ENCODE results near the gene ACOX1.
A peak's percentile ranks its signal among the peaks of the same experiment; 100 is the strongest.
"Not testable (repeated sequence)": the region's sequence is repeated elsewhere in the genome, so short reads cannot be mapped to it uniquely, and the experiment has no call there.

ACOX1 gene

DNA sequence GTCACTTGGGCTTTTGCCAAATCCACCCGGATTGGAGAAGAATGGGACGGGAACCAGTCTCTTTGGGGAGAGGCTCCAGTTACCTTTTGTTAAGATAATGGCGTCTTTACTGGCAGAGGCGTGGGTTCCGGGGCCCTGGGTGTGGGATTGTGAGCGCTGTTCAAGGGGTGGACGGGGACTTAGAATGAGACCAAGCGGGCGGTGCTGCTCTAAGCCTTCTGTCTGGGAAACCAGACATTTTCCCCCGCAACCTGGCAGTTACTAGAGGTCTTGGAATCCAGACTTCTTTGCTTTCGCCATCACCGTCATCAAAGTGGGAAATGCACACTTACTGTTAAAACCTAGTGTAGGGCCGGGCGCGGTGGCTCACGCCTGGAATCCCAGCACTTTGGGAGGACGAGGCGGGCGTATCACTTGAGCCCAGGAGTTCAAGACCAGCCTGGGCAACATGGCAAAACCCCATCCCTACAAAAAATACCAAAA, 780 bp upstream of the ACOX1 start:
- DNase-seq, result no peak

GRCh38 chr17:75976175-75976848, 2.7 kb downstream of the ACOX1 start:
- DNase-seq, result no peak

- no peak for DNase-seq
Measured at GRCh38 chr17:75975757-75976174, 3.2 kb downstream of the ACOX1 start.

DNA sequence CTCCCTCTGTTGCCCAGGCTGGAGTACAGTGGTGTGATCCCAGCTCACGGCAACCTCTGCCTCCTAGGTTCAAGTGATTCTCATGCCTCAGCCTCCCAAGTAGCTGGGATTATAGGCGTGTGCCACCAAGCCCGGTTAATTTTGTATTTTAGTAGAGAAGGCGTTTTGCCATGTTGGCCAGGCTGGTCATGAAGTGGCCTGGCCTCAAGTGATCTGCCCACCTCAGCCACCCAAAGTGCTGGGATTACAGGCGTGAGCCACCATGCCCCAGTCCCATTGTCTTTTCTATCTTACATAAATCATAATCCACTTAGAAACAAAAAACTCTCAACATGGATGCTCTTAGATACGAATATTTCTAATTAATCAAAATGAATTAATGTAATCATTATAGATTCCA, 3.8 kb downstream of the ACOX1 start:
- not testable (repeated sequence) for DNase-seq

- DNase-seq, result no peak
Measured at GRCh38 chr17:75970626-75971025, 8.3 kb downstream of the ACOX1 start.

- DNase-seq, result no peak
Measured at GRCh38 chr17:75970011-75970523, 8.9 kb downstream of the ACOX1 start.

DNA sequence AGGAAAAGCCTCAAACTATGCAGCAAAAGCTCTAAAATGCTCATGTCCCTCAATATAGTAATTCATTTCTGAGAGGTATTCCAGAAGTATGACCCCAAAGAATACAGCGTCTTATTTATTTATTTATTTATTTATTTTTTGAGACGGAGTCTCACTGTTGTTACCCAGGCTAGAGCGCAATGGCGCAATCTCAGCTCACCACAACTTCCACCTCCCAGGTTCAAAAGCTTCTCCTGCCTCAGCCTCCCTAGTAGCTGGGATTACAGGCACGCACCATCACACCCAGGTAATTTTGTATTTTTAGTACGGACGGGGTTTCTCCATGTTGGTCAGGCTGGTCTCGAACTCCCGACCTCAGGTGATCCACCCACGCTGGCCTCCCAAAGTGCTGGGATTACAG, 9.9 kb downstream of the ACOX1 start:
- not testable (repeated sequence) for DNase-seq

DNA sequence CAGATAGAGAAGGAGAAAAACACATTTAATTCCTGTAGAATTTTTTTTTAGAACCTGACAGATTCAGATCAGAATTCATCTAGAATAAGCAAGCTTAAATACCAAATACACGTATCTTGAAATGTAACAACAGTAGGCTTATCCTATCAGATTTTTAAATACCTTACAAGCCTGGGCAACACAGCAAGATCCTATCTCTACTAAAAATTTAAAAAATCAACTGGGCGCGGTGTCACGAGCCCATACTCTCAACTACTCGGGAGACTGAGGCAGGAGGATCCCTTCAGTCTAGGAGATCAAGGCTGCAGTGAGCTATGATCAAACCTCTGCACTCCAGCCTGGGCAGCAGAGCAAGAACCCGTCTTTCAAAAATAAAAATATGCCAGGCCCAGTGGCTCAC, 13.5 kb downstream of the ACOX1 start:
- DNase-seq, result no peak

GRCh38 chr17:75959839-75960511, 19.0 kb downstream of the ACOX1 start:
- no peak for DNase-seq

DNA sequence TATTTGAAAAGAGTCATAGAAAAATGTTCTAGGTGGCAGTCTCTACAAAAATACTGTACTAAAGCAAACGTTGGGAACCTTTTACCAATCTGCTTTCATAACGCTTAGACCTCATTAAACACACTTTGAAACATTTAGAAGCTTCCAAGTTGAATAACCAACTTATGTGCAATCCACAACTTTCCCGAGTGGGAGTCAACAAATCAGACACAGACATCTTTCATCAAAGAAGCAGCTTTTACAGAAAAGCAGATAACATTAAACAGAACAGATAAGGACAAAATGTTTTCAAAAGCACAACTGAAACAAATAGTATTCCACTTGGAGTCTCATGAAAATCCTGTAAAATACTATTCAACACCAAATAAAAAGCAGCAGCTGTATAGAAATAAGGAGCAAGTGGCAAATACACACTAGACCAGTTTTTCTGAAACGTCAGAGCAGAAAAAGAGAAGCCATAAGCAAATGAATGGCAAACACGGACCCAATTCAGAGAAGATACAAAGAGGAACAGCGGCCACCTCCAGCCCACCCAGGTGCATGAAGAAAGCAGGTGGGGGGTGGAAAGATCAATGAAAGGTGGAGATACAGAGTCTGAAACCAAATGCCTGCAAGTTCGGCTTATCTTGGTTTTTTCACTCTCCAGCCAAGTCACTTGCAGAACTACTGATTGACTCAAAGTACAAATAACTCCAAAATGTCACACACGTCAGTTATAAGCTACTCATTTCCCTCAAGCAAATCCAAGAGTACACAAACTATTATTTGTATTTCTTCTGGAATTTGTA, 19.7 kb downstream of the ACOX1 start:
- DNase-seq, result no peak

- no peak for DNase-seq
Measured at GRCh38 chr17:75950855-75951554, 28.0 kb downstream of the ACOX1 start.

DNA sequence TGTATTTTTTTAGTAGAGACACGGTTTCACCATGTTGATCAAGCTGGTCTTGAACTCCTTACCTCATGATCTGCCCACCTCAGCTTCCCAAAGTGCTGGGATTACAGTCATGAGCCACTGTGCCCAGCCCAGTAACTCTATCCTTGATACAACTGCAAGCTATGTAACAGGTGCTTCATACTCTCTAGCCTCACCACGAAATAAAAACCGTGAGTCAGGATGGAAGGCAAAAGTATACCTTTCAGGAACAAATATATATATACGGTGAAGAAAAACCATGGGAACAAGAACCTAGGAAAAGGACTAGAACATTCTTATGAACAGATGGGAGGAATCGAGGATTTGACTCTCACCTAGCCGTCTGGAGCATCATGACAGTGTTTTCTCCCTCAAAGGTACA, 28.5 kb downstream of the ACOX1 start:
- DNase-seq, result no peak

- DNase-seq, result no peak
Measured at GRCh38 chr17:75945211-75945610, 33.8 kb downstream of the ACOX1 start.

- no peak for DNase-seq
Measured at GRCh38 chr17:75943491-75943890, 35.5 kb downstream of the ACOX1 start.

- DNase-seq, result no peak
Measured at GRCh38 chr17:75942473-75942872, 36.5 kb downstream of the ACOX1 start.

DNA sequence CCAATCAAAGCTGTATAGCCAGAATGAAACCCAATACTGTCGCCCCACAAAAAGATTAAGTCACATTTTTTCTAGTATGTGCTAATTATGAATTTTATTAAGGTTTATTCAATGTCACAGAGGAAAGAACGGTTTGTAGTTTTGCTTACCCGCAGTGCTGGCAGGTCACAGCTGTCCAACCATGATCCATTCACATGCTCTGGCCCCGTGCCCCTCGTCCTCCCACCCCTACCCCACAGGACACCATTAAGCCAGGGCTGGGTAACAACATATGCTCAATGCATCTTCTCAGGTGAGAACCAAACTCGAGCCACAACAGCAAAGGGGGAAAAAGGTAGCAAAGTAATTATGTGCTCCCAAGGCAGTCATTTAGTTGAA, 37.5 kb downstream of the ACOX1 start:
- DNase-seq, result no peak

DNA sequence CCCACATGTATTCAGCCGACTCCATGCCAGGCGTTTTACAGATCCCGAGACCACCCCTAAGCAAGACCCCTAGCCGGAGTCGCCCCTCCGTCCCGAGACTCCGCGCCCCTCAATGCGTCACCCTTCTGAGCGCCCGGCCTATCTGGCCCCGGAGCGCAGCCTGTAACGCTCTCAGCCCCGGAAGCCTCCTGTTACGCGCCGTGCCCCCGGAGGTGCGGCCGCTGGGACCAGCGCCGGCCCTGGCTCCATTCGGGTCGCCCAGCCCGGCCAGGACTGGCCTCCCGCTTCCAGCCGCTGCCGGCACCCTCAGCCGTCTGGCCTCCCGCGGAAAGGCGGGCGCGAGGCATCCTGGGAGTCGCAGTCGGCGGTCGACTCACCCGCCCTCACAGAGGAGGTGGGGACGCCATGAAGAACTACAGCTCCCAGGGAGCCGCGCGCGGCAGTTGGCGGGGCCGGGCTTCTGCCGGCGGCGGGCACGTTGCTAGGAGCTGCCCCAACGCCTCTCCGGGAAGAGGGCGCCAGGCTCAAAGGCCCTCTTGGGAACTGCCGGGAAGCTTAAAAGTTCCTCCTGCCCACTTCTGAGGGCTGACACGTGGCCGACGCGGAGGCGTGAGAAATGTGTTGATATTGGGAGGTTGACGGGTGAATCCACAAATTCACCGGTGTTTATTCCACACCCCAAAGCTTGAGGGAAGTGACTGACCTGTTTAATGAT, 38.1 kb downstream of the ACOX1 start, which contains the start of gene FBF1:
Gene FBF1 (minus strand): TSS at position 316 of the 715 bp plus-strand sequence. CDS start 2,893 bp downstream, outside the sequence.
- DNase-seq, result peak; percentile 54

DNA sequence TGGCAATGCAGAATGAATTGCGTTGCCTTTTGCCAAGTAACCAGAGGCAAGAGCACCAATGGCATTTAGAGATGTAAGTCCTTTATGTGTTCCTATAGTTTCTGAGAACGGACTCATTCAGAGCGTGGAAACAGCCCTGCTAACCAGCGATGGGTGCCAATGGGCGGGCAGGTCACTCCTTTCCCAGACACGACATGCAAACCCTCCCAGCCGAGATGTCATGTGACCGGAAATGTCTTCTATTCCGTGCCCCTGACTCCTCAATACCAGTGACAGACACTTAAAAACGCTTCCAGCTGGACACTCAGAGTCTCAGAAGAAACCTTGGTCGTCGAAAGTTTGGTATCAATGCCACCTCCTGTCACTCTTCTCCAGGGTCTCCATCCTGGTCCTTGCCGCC, 41.3 kb downstream of the ACOX1 start:
- no peak for DNase-seq

DNA sequence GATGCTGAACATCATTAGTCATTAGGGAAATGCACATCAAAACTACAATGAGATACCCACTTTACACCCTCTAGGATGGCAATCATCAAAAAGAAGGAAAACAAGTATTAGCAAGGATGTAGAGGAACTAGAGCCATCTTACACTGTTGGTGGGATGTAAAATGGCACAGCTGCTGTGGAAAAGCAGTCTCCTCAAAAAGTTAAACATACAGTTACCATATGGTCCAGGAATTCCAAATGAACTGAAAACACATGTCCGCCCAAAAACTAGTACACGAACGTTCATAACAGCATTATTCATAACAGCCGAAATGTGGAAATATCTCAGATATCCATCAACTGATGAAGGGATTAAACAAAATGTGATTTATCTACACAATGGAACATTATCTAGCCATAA, 45.2 kb downstream of the ACOX1 start:
- DNase-seq, result no peak

GRCh38 chr17:75932852-75933251, 46.1 kb downstream of the ACOX1 start:
- no peak for DNase-seq

- DNase-seq, result no peak
Measured at GRCh38 chr17:75931062-75931461, 47.9 kb downstream of the ACOX1 start.

DNA sequence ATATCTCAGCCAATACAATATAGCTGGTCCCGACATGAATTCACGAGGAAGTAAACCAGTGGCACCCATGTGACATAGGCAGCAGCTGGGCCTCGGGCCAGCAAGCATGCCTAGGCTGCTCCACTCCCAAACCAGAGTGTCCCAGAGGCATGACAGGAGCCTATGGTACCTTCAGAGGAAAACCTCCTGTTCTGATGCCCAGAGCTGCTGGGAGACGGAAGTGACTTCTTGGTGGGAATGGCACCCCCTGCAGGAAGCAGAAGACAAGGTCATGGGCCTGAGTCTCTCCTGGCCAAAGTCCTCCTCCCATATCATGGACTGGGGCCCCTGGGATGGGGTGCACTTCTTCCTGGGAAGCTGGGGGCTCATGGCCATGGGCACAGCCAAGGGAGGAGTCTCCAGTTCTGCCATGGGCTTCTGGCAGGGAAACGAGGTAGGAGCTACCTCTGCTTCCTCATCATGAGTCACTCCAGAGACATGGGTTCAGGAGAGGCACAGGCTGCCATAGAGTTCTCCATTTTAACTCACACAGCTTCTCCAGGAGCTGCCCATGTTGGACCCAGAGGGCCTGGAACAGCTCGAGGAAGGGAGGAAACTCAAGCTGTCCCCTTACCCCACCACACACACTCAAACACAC, 51.6 kb downstream of the ACOX1 start:
- DNase-seq, result no peak
